Muscle layer of colon (tissue), 2 donors: Measurements from ENCODE around the gene RARB.

Experiments
- H3K27ac ChIP-seq: one replicate; pipeline ENCODE4 v1.7.0; 2013; ENCODE audit warnings: low read depth, mild to moderate bottlenecking, low read length, moderate library complexity
- H3K27me3 ChIP-seq, 2 donors: one replicate each; pipeline ENCODE4 v1.7.0; 2013; ENCODE audit warnings: low read length in 2 of 2, mild to moderate bottlenecking in 2 of 2; ENCODE audit not compliant: insufficient read depth in 2 of 2, control insufficient read depth in 1 of 2
- H3K36me3 ChIP-seq: one replicate; pipeline ENCODE4 v1.7.0; 2013; ENCODE audit warnings: mild to moderate bottlenecking, low read length; ENCODE audit not compliant: insufficient read depth
- H3K4me1 ChIP-seq: one replicate; pipeline ENCODE4 v1.7.0; 2013; ENCODE audit warnings: mild to moderate bottlenecking, low read length; ENCODE audit not compliant: insufficient read depth
- H3K4me3 ChIP-seq, 2 donors: one replicate each; pipeline ENCODE4 v1.7.0; 2013; ENCODE audit warnings: low read length in 2 of 2, low read depth in 1 of 2, mild to moderate bottlenecking in 1 of 2, moderate library complexity in 1 of 2
- H3K9ac ChIP-seq: one replicate; pipeline ENCODE4 v1.7.0; 2013; ENCODE audit warnings: low read length
- H3K9me3 ChIP-seq: one replicate; pipeline ENCODE4 v1.7.0; 2013; ENCODE audit warnings: mild to moderate bottlenecking, low read length
- donor health status: abdominal sarcoma.
- donor health status: Adenocarcinoma of cecum.

RARB gene

GRCh38 chr3:25584011-25584789 lies 156.1 kb downstream of the RARB start:
- no peaks in the 10 kb centered on the region for H3K4me1 ChIP-seq
- H3K9ac ChIP-seq: no peak overlapping the region
- no peaks in the 10 kb centered on the region for H3K9me3 ChIP-seq
- no peaks in the 10 kb centered on the region for H3K27me3 ChIP-seq
- H3K36me3 ChIP-seq: no peaks in the 10 kb centered on the region
- H3K4me3 ChIP-seq: no peak overlapping the region
- H3K27ac ChIP-seq: no peak overlapping the region

- Histone ChIP-seq H3K4me1 (no peaks in the 10 kb centered on the region), H3K9ac (no peak overlapping the region), H3K9me3 (no peaks in the 10 kb centered on the region), H3K27ac (no peak overlapping the region), H3K36me3 (no peaks in the 10 kb centered on the region), H3K4me3 (no peak overlapping the region), H3K27me3 (no peaks in the 10 kb centered on the region)
These were observed 157.5 kb downstream of the RARB start for GRCh38 chr3:25585361-25586166.

DNA sequence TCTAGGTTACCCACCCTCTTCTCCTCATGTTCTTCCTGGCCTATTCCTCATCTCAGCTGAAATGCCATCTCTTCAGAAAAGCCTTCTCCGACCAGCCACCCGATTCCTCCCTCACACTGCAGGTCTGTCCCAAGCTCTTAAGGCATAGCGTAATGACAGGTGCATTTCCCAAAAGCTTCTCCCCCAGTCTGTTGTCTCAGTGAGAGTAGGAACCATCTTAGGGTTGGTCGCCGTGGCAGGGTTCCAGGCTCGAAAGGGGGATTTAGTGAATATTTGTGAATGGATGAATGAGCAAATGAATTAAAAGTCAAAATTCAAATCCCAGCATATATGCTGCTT lies 158.1 kb downstream of the RARB start:
- Histone ChIP-seq H3K27ac (no peak overlapping the region), H3K27me3 (no peaks in the 10 kb centered on the region)

GRCh38 chr3:25586553-25586952 lies 158.5 kb downstream of the RARB start:
- Histone ChIP-seq H3K27me3 (no peaks in the 10 kb centered on the region), H3K36me3 (no peaks in the 10 kb centered on the region), H3K27ac (no peak overlapping the region), H3K9ac (no peak overlapping the region), H3K4me3 (no peak overlapping the region), H3K9me3 (no peaks in the 10 kb centered on the region), H3K4me1 (no peaks in the 10 kb centered on the region)

More for the DNA sequence above, 158.1 kb downstream of the RARB start:
- H3K36me3 ChIP-seq: no peaks in the 10 kb centered on the region
- H3K9ac ChIP-seq: no peak overlapping the region
- no peak overlapping the region for H3K4me3 ChIP-seq
- no peaks in the 10 kb centered on the region for H3K4me1 ChIP-seq
- H3K9me3 ChIP-seq: no peaks in the 10 kb centered on the region

DNA sequence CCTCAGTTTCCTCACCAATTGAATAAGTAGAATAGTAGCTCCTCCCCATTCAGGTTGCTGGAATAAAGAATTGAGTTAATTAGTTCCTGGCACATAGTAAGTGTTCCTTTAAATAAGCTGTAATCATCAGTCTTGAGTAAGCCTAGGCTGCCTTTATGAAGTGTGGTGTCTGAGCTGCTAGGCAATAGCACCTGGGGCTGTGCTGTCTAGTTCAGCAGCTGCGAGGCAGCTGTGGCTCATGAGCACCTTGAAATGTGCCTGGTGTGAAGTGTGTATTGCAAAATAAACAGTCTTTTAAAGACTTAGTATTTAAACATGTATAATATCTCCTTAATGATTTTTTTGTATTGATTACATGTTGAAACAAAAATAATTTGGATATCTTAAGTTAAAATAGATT lies 159.0 kb downstream of the RARB start:
- no peaks in the 10 kb centered on the region for H3K4me1 ChIP-seq
- H3K9me3 ChIP-seq: no peaks in the 10 kb centered on the region
- no peaks in the 10 kb centered on the region for H3K27me3 ChIP-seq
- no peak overlapping the region for H3K27ac ChIP-seq
- no peak overlapping the region for H3K4me3 ChIP-seq
- H3K36me3 ChIP-seq: no peaks in the 10 kb centered on the region
- H3K9ac ChIP-seq: no peak overlapping the region

- no peak overlapping the region for H3K27ac ChIP-seq
- H3K9ac ChIP-seq: no peak overlapping the region
- no peaks in the 10 kb centered on the region for H3K36me3 ChIP-seq
- H3K9me3 ChIP-seq: no peaks in the 10 kb centered on the region
- no peak overlapping the region for H3K4me3 ChIP-seq
- H3K27me3 ChIP-seq: no peaks in the 10 kb centered on the region
- peaks cover 2% of the 10 kb centered on the region for H3K4me1 ChIP-seq
These were observed 159.5 kb downstream of the RARB start for GRCh38 chr3:25587526-25587925.

DNA sequence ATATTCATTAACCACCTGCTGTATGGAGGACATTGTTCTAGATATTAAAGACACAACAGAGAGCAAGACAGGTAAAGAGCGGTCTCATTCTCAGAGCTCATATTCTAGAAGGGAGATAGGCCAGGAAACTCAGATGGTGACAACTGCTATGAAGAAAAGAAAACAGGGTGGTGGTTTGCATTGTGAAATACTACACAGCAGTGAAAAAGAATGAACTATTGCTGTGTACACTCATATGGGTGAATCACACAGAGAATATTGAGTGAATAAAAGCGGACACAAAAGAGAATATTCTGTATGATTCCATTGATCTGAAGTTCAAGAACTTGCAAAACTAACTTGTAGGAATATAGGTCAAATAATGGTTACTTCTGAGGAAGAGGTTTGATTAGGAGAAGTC lies 159.9 kb downstream of the RARB start:
- H3K4me1 ChIP-seq: peaks cover 6% of the 10 kb centered on the region
- H3K9me3 ChIP-seq: no peaks in the 10 kb centered on the region
- H3K4me3 ChIP-seq: no peak overlapping the region
- H3K27ac ChIP-seq: no peak overlapping the region
- no peaks in the 10 kb centered on the region for H3K36me3 ChIP-seq
- no peaks in the 10 kb centered on the region for H3K27me3 ChIP-seq
- H3K9ac ChIP-seq: no peak overlapping the region

- Histone ChIP-seq H3K36me3 (no peaks in the 10 kb centered on the region), H3K9ac (no peak overlapping the region), H3K4me1 (peaks cover 11% of the 10 kb centered on the region), H3K9me3 (no peaks in the 10 kb centered on the region), H3K27ac (no peak overlapping the region), H3K4me3 (no peak overlapping the region), H3K27me3 (no peaks in the 10 kb centered on the region)
These were observed 160.5 kb downstream of the RARB start for GRCh38 chr3:25588441-25589103.

DNA sequence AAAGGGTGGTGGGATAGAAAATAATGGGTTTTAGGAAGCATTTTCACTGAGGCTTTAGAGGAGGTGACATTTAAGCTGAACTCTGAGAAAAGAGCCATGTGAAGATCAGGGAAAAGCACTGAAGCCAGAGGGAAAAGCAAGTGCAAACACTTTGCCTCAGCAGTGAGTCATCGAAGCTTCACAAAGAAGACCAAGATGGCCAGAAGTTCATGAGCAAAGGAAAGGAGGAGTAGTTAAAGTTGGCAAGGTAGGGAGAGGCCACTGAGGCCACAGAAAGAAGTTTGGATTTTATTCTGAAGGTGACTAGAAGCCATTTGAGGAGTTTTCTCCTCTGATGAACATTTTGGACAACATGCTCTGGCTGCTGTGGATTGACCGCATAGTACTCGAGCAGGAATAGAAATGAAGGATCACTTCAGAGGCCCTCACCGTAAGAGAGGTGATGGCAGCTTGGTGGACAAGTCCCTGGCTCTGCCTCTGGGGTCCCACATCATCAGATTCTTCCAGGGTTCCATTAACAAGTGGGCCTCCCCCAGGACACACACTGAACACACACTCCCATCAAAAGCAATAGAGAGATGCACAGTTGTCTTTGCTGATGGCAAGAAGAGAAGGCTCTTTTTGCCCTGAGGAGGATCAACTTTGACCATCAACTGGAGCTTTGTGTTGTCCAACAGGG lies 161.2 kb downstream of the RARB start:
- no peaks in the 10 kb centered on the region for H3K27me3 ChIP-seq
- no peak overlapping the region for H3K9ac ChIP-seq
- H3K4me1 ChIP-seq: peaks cover 16% of the 10 kb centered on the region
- no peaks in the 10 kb centered on the region for H3K36me3 ChIP-seq
- no peak overlapping the region for H3K27ac ChIP-seq
- H3K9me3 ChIP-seq: no peaks in the 10 kb centered on the region
- no peak overlapping the region for H3K4me3 ChIP-seq

DNA sequence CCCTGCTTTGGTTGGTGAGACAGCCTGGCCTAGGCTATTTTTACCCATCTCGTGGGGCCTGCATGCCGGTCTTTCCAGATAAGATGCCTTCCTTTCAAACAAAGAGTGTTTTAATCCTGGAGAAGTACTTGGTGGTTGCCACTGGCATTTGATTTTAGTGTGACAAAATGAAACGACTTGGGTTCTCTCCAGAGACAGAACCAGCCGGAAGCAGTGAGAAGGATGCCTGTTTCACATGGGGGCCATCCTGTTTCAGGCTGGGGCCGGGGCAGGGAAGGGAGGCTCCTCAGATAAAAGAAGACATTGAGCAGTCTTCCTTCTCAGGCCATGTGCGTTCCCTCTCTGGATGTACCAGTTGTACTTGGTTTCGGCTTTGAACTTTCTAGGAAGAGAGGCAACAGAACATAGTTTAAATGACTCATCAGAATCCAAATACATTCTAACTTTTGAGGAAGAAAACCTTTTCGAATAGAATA lies 161.8 kb downstream of the RARB start:
- Histone ChIP-seq H3K9me3 (no peaks in the 10 kb centered on the region), H3K27me3 (no peaks in the 10 kb centered on the region), H3K4me1 (peaks cover 16% of the 10 kb centered on the region), H3K27ac (no peak overlapping the region), H3K9ac (no peak overlapping the region), H3K36me3 (no peaks in the 10 kb centered on the region), H3K4me3 (no peak overlapping the region)

DNA sequence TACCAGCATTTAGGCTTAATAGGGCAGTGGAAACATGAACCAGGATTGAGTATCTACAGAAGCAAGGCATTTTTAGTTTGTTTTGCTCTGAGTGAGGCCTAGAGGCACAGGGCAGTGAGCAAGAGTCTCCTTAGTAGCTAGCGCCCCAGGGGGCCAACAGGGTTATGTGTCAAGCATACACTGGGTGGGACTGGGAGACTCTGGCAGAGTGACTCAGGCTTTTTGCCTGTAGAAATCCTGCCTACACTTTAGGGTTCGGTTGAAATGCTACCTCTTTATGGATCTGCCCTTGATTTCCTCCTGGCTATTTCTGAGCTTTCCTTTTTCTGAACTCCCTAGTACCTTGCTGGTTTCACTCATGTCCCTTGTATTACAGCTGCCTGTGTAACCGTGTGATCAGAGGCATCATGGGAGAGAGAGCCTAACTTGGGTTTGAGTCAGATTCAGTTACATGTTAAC lies 164.5 kb downstream of the RARB start:
- Histone ChIP-seq H3K9ac (no peak overlapping the region), H3K4me1 (peaks cover 16% of the 10 kb centered on the region), H3K27me3 (no peaks in the 10 kb centered on the region), H3K9me3 (no peaks in the 10 kb centered on the region), H3K36me3 (no peaks in the 10 kb centered on the region), H3K4me3 (no peak overlapping the region), H3K27ac (no peak overlapping the region)
